Muscle layer of duodenum (tissue), 2 donors: ENCODE results near the gene PARP4.
"Not testable (repeated sequence)": the region's sequence is repeated elsewhere in the genome, so short reads cannot be mapped to it uniquely, and the experiment has no call there.

Source experiments
- H3K27ac ChIP-seq: one replicate; pipeline ENCODE4 v1.7.0; 2013; ENCODE audit warnings: mild to moderate bottlenecking, low read length
- H3K27me3 ChIP-seq: one replicate; pipeline ENCODE4 v1.7.0; 2013; ENCODE audit warnings: low read depth, mild to moderate bottlenecking, control low read depth, low read length
- H3K36me3 ChIP-seq, 2 donors: one replicate each; pipeline ENCODE4 v1.7.0; 2013; ENCODE audit warnings: low read length in 2 of 2, control low read depth in 1 of 2, mild to moderate bottlenecking in 1 of 2; ENCODE audit not compliant: insufficient read depth in 2 of 2, control insufficient read depth in 1 of 2
- H3K4me1 ChIP-seq, 2 donors: one replicate each; pipeline ENCODE4 v1.7.0; 2013; ENCODE audit warnings: low read length in 2 of 2, mild to moderate bottlenecking in 2 of 2, control low read depth in 1 of 2, moderate library complexity in 1 of 2; ENCODE audit not compliant: insufficient read depth in 2 of 2, control insufficient read depth in 1 of 2
- H3K4me3 ChIP-seq, 2 donors: one replicate each; pipeline ENCODE4 v1.7.0; 2013; ENCODE audit warnings: low read length in 2 of 2, low read depth in 1 of 2, mild to moderate bottlenecking in 1 of 2
- H3K9me3 ChIP-seq, 2 donors: one replicate each; pipeline ENCODE4 v1.7.0; 2013; ENCODE audit warnings: low read length in 2 of 2, control low read depth in 1 of 2, mild to moderate bottlenecking in 1 of 2; ENCODE audit not compliant: control insufficient read depth in 1 of 2
- donor health status: healthy.

PARP4 gene

GRCh38 chr13:24443366-24443765 lies 69.2 kb downstream of the PARP4 start:
- no peaks in the 10 kb centered on the region for H3K9me3 ChIP-seq
- no peak overlapping the region for H3K4me3 ChIP-seq
- no peak overlapping the region for H3K27ac ChIP-seq
- no peaks in the 10 kb centered on the region for H3K4me1 ChIP-seq
- no peaks in the 10 kb centered on the region for H3K27me3 ChIP-seq
- H3K36me3 ChIP-seq: peaks cover 35 to 59% of the 10 kb centered on the region in 2 donors

DNA sequence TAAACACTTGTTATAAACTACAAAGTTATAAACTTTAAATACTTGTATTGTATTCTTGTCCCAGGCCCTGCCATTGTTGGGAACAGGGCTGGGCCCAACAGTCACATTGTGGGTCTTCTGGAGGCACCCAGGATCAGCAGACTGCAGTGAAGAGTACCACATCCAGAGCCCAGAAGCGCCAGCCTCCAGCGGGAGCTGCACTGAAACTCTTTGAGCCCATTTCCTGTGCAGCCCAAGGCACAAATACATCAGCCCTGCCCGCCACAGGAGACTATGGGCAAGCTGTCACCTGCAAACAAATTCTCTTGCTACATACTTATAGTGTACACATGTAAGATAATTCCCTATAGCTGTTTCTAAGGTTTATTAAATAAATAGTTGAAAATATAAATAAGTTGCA lies 86.5 kb downstream of the PARP4 start:
- not testable (repeated sequence) for H3K27me3 ChIP-seq, H3K9me3 ChIP-seq, H3K27ac ChIP-seq, H3K4me1 ChIP-seq, H3K4me3 ChIP-seq
- H3K36me3 ChIP-seq: peaks cover 2 to 45% of the 10 kb centered on the region in 2 donors

- H3K36me3 ChIP-seq: peaks cover 5 to 27% of the 10 kb centered on the region in 2 donors
- not testable (repeated sequence) for H3K27ac ChIP-seq, H3K9me3 ChIP-seq, H3K4me1 ChIP-seq, H3K4me3 ChIP-seq, H3K27me3 ChIP-seq
Observed at GRCh38 chr13:24419668-24420067, 92.9 kb downstream of the PARP4 start.

DNA sequence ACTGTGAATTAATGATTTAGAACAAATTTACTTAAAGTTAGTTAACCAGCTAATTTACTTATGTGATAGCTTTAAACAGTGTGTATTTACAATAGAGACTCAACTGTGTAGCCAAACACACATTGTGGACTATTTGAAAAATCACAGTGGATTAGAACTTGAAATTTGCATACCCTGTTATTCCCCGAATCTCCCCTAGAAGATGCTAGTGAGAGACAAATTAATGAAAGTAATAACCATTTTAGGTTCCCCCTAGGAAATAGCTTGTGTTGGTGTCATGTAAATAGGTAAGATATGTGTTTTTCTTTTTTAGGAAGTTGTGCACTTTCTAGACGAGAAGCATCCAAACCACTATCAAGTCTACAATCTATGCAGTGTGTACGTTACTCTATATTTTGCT lies 104.7 kb downstream of the PARP4 start:
- no peaks in the 10 kb centered on the region for H3K36me3 ChIP-seq
- H3K4me1 ChIP-seq: no peaks in the 10 kb centered on the region
- H3K4me3 ChIP-seq: no peak overlapping the region
- no peak overlapping the region for H3K27ac ChIP-seq
- H3K9me3 ChIP-seq: no peaks in the 10 kb centered on the region
- no peaks in the 10 kb centered on the region for H3K27me3 ChIP-seq

- Histone ChIP-seq H3K4me3 (no peak overlapping the region), H3K36me3 (no peaks in the 10 kb centered on the region), H3K27me3 (no peaks in the 10 kb centered on the region), H3K27ac (no peak overlapping the region), H3K4me1 (no peaks in the 10 kb centered on the region), H3K9me3 (no peaks in the 10 kb centered on the region)
Observed at GRCh38 chr13:24406524-24406923, 106.1 kb downstream of the PARP4 start.

DNA sequence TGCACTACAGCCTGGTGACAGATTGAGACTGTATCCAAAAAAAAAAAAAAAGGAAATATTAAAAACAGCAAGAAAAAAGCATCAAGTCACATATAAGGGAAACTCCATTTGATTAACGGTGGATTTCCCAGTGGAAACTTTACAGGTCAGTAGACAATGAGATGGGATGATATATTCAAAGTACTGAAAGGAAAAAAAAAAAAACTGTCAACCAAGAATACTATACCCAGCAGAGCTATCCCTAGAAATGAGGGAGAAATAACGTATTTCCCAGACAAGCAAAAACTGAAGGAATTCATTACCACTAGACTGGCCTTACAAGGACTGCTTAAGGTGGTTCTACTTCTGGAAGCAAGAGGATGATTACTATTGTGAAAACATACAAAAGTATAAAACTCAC lies 115.8 kb downstream of the PARP4 start:
- H3K4me3 ChIP-seq: no peak overlapping the region
- H3K27me3 ChIP-seq: no peaks in the 10 kb centered on the region
- no peak overlapping the region for H3K27ac ChIP-seq

DNA sequence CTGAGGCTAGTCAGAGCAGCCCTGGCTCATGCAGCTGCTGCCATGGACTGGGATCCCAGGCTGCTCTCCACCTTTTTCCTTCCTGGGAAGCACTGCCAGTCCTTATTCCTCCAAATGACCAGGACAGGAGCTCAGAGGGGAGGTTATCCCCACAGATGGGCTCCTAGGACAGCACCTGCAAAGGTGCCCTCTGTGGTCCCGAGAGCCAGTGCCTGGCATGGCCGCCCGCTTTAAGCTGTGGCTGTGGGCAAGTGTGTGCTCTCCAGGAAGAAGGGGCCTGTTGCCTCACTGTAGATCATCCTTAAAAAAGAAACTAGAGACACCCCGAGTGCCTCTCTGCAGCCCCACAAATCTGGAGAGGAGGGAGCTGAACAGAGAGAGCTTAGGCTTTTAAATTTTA lies 119.6 kb downstream of the PARP4 start:
- Histone ChIP-seq H3K27me3 (no peaks in the 10 kb centered on the region), H3K36me3 (no peaks in the 10 kb centered on the region), H3K9me3 (peaks cover 0 to 5% of the 10 kb centered on the region in 2 donors), H3K4me1 (no peaks in the 10 kb centered on the region), H3K27ac (no peak overlapping the region), H3K4me3 (no peak overlapping the region)

More for the DNA sequence above, 115.8 kb downstream of the PARP4 start:
- Histone ChIP-seq H3K4me1 (no peaks in the 10 kb centered on the region), H3K9me3 (peaks cover 0 to 5% of the 10 kb centered on the region in 2 donors), H3K36me3 (no peaks in the 10 kb centered on the region)

DNA sequence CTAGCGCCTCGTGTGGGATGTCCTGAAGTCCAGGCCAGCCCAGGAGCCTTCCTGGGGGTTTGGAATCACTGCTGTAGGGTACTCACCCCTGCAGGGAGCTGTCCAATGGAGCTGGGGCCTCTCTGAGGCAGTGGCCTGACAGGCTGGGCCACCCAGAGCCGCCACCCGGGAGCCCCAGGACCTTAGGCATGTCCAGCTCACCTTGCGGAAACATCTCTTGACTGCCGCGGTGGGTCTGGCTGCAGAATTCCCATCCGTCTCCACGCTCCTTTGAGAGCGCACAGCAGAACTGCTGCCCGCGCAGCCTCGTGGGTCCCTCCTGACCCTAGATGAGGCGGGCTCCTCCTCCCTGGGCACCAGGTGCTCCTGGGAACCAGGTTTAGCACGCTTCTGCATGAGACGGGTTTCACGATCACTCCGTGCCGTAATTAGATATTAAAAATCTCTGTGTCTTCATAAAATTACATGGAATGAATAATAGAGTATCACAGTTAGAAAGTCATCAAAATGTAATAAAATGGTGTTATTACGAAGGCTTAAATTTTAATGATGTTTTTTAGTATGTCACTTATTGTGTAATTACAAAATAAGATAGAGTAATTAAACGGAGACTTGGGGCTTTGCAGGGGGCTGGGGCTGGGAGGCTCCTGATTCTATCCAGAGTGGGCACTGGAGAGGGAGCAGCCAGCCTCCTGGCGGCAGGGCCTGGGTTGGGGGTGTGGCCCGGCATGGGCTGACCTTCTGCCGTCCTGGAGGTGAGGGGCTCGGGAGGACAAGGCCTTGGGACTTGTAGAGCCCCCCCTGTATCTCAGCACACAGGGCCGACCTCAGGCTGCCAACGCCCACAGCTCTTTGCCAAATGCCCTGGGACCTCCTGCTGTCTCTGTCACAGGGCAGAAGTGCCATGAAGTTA lies 120.6 kb downstream of the PARP4 start:
- not testable (repeated sequence) for H3K4me3 ChIP-seq, H3K4me1 ChIP-seq, H3K27ac ChIP-seq, H3K9me3 ChIP-seq, H3K27me3 ChIP-seq, H3K36me3 ChIP-seq

GRCh38 chr13:24390795-24391194 lies 121.8 kb downstream of the PARP4 start:
- H3K27ac ChIP-seq, H3K4me1 ChIP-seq, H3K4me3 ChIP-seq: not testable (repeated sequence)

DNA sequence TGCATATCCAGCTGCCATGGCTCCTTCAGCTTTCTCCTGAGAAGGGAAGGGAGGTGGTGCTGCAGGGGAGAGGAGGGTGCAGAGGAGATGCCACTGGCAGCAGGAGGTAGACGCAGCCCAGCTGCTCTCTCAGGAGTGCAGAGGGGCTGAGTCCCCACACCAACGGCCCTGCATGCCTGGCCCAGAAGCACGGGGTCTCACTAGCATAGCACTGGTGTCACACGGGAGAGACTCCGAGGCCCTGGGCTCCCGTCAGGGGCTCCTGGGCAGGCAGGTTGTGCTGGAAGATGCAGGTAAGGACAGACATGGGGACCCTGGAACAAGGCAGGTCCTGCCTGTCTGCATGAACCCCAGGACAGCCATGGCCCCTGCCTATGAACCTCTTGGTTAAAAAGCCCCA lies 123.1 kb downstream of the PARP4 start:
- Histone ChIP-seq H3K4me3 (no peak overlapping the region), H3K27me3 (no peaks in the 10 kb centered on the region), H3K36me3 (no peaks in the 10 kb centered on the region), H3K4me1 (no peaks in the 10 kb centered on the region), H3K9me3 (no peaks in the 10 kb centered on the region), H3K27ac (no peak overlapping the region)

More at GRCh38 chr13:24390795-24391194, 121.8 kb downstream of the PARP4 start:
- not testable (repeated sequence) for H3K9me3 ChIP-seq, H3K27me3 ChIP-seq, H3K36me3 ChIP-seq

GRCh38 chr13:24388743-24389142 lies 123.8 kb downstream of the PARP4 start:
- not testable (repeated sequence) for H3K27me3 ChIP-seq, H3K9me3 ChIP-seq, H3K4me3 ChIP-seq, H3K4me1 ChIP-seq, H3K36me3 ChIP-seq, H3K27ac ChIP-seq
